Large intestine (tissue), 3 donors: ENCODE results near the gene ZRANB1. TPM values are rescaled to one million over a fixed set of nuclear protein-coding genes. Genes with fewer than 3 reads are reported as not detected.

ENCODE experiments used
- DNase-seq, 2 donors: peaks; one replicate each; pipeline versions ENCODE4 v3.0.0 to v3.0.0-alpha.2; 2013
- H3K27ac ChIP-seq: one replicate; pipeline ENCODE4 v1.5.1; 2013; ENCODE audit warnings: low read length
- H3K27me3 ChIP-seq: 2 replicates; pipeline ENCODE4 v1.6.1; 2013; ENCODE audit warnings: low read length; ENCODE audit not compliant: control insufficient read depth, insufficient read depth
- H3K36me3 ChIP-seq: 2 replicates; pipeline ENCODE4 v1.6.1; 2013; ENCODE audit warnings: low read length; ENCODE audit not compliant: control insufficient read depth, insufficient read depth
- H3K4me1 ChIP-seq: one replicate; pipeline ENCODE4 v1.6.1; 2013; ENCODE audit warnings: low read length; ENCODE audit not compliant: control insufficient read depth, insufficient read depth
- H3K4me3 ChIP-seq: one replicate; pipeline ENCODE4 v1.5.1; 2013; ENCODE audit warnings: low read length
- H3K9me3 ChIP-seq: one replicate; pipeline ENCODE4 v1.6.1; 2013; ENCODE audit warnings: mild to moderate bottlenecking, low read depth, low read length, moderate library complexity; ENCODE audit not compliant: control insufficient read depth
- WGBS: methylation state at CpG from one replicate; pipeline ENCODE4 v1.1.5; 2013; ENCODE audit warnings: low lambda C conversion rate; ENCODE audit not compliant: insufficient coverage; 5-methylcytosine and 5-hydroxymethylcytosine counted together
- polyA plus RNA-seq: library from polyadenylated mRNA; unstranded; fragments of 120-200 nt; gene quantifications from one replicate; pipeline ENCODE4 v1.2.1, GENCODE V29; 2013

Gene ZRANB1
- polyA plus RNA-seq, 1 donor, result 17.4 TPM

GRCh38 chr10:125017547-125018298 lies 75.8 kb downstream of the ZRANB1 start:
- no CpG with 5 or more reads among the region's 12 CpGs for WGBS
- peaks cover 63% of the 10 kb centered on the region for H3K36me3 ChIP-seq
- DNase-seq, result no peak
- peaks cover 10% of the 10 kb centered on the region for H3K4me1 ChIP-seq
- H3K9me3 ChIP-seq, result no peaks in the 10 kb centered on the region
- no peaks in the 10 kb centered on the region for H3K27me3 ChIP-seq
- no peak overlapping the region for H3K4me3 ChIP-seq
- H3K27ac ChIP-seq, result no peak overlapping the region

DNA sequence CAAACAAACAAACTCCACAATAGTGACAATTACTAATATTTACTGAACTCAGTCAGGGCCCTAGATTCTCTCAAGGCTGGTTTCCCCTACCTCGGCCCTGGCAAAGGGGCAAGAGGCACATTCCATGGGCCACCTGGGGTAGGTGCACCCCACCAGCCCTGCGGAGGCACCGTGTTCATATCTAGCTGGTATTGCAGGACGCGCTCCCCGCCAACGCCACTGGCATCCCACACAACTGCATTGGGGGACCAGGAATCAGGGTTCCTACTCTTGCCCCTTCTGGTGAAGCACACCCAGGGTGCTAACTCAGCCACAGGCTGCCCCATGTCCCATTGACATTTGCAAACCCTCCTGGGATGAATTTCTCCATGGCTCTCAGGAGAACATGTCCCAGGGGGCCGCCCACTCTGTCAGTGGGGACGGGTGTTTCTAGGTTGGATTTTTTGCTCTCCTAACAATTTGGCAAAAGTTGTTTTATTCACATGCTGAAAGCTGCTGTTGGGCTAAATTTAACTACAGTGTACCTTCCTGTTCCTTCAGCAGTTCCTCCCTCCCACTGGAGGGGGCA lies 76.7 kb downstream of the ZRANB1 start:
- Histone ChIP-seq H3K27me3 (no peaks in the 10 kb centered on the region), H3K4me1 (peaks cover 13% of the 10 kb centered on the region), H3K27ac (no peak overlapping the region), H3K9me3 (no peaks in the 10 kb centered on the region), H3K4me3 (no peak overlapping the region), H3K36me3 (peaks cover 64% of the 10 kb centered on the region)
- no peak for DNase-seq
- WGBS, result no CpG with 5 or more reads among the region's 9 CpGs

DNA sequence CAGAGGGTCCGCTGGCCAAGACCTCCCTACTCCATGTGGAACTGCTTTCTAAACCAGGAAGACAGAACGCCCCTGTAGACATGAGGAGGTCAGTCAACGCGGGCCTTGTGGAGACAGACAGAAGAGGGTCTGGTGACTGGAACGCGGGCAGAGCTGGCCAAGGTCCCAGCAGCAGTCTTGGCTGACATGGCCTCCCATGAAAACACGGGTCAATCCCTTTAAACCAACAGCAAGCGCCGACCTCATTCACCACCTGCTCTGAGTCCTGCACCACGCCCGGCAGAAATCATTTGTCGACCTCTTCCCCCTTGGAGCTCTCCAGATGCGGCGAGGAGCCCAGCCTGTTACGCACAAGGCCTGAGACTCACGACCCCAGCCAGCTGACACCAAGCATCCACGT lies 78.5 kb downstream of the ZRANB1 start:
- WGBS, result no CpG with 5 or more reads among the region's 17 CpGs
- DNase-seq, result no peak

DNA sequence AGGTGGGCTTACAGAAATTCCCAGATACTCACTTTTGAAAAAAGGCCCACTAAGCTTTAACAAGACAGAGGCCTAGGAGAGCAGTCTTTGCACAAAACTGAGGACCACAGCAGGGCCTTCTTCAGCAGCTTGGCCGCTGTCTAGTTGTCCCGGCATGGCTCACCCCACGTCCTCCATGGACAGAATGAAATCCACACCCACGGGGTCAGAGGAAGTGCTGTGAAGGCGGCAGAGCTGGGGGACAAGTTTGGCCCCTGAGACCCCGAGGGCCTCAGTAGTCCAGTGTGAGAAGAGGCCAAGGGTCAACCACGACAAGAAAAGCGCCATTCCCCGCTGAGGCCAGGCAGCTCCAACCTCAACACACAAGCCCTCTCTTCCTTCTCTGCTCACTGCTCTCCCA lies 78.9 kb downstream of the ZRANB1 start:
- no peaks in the 10 kb centered on the region for H3K9me3 ChIP-seq
- peaks cover 15% of the 10 kb centered on the region for H3K4me1 ChIP-seq
- H3K27ac ChIP-seq, result no peak overlapping the region
- H3K27me3 ChIP-seq, result no peaks in the 10 kb centered on the region
- no peak overlapping the region for H3K4me3 ChIP-seq
- DNase-seq, result no peak
- no CpG with 5 or more reads among the region's 9 CpGs for WGBS
- H3K36me3 ChIP-seq, result peaks cover 57% of the 10 kb centered on the region

More for the DNA sequence above, 78.5 kb downstream of the ZRANB1 start:
- no peak overlapping the region for H3K4me3 ChIP-seq
- peaks cover 55% of the 10 kb centered on the region for H3K36me3 ChIP-seq
- H3K9me3 ChIP-seq, result no peaks in the 10 kb centered on the region
- no peaks in the 10 kb centered on the region for H3K27me3 ChIP-seq
- H3K4me1 ChIP-seq, result peaks cover 15% of the 10 kb centered on the region
- H3K27ac ChIP-seq, result no peak overlapping the region

DNA sequence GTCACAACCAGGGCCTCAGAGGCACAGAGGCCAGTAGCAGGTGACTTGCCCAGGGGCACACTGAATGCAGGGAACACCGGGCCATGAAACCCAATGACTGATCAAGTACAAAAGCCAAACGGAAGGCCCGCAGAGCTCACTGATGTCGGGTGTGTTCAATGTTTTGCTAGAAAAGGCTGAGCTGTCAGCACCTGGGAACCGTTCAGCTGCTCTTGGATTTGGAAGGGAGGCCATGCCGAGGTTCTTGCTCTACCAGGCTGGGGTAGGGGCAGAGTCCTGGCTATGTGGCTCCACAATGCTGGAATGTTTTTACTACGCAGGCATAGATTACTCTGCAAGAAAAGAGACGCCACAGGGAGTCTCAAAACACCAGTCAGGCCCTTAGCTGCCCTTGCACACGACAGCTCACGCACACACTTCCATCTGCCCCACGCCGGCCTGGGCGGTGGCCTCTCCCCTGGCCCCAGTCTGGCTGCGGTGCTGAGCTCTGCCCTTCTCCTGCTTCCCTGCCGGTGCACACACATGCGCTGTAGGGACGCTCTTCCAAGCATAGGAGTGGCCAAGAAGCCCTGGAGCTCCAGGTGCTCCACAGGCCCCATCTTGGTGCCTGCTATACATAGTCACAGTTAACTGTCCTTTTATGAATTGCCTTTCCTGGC lies 79.9 kb downstream of the ZRANB1 start:
- WGBS, result no CpG with 5 or more reads among the region's 17 CpGs
- Histone ChIP-seq H3K27ac (no peak overlapping the region), H3K4me1 (peaks cover 15% of the 10 kb centered on the region), H3K36me3 (peaks cover 59% of the 10 kb centered on the region), H3K4me3 (no peak overlapping the region), H3K9me3 (no peaks in the 10 kb centered on the region), H3K27me3 (no peaks in the 10 kb centered on the region)
- no peak for DNase-seq

- H3K36me3 ChIP-seq, result peaks cover 59% of the 10 kb centered on the region
Observed at GRCh38 chr10:125022671-125023070, 80.7 kb downstream of the ZRANB1 start.

GRCh38 chr10:125023255-125023654 lies 81.3 kb downstream of the ZRANB1 start:
- no CpG with 5 or more reads among the region's 21 CpGs for WGBS
- peak in 1 of 2 donors; percentile 60 for DNase-seq
- Histone ChIP-seq H3K4me1 (peaks cover 15% of the 10 kb centered on the region), H3K36me3 (peaks cover 60% of the 10 kb centered on the region), H3K9me3 (no peaks in the 10 kb centered on the region), H3K27ac (peak overlapping the region; percentile 44), H3K27me3 (no peaks in the 10 kb centered on the region), H3K4me3 (no peak overlapping the region)

More at GRCh38 chr10:125022671-125023070, 80.7 kb downstream of the ZRANB1 start:
- peaks cover 15% of the 10 kb centered on the region for H3K4me1 ChIP-seq
- no peak overlapping the region for H3K4me3 ChIP-seq
- no peaks in the 10 kb centered on the region for H3K27me3 ChIP-seq
- no peaks in the 10 kb centered on the region for H3K9me3 ChIP-seq
- no peak for DNase-seq
- peak overlapping the region; percentile 44 for H3K27ac ChIP-seq
- 100% methylated on average over 3 of the region's 8 CpGs for WGBS

DNA sequence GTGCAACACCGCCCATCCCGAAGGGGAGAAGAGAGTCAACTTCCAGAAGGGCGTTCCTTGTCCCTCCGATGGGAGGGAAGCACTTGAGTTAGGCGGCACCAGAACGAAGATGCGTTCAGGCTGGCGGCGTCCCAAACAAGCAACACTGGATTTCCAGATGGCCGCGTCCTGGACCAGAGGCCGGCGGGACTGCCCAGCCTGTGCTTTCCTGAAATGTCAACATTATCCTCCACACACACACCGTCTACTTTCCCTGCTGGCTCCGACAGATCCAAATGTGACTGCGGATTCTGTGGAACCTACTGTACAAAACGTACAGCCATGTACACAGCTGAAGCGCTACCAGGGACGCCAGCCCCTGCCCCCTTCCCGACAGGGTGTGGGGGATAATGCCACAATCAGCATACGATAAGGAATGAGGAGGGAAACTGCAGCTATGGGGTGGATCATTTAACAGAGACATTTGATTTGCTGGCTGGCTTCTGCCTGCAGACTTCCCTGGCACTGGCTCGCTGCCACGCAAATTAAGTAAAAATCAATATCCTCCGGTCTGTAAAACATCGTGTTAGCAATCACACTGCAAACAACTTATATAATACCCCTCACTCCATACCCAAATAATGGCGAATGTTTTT lies 82.1 kb downstream of the ZRANB1 start:
- H3K4me3 ChIP-seq, result no peak overlapping the region
- H3K27ac ChIP-seq, result peak overlapping the region; percentile 41
- peaks cover 62% of the 10 kb centered on the region for H3K36me3 ChIP-seq
- DNase-seq, result peak in 1 of 2 donors; percentile 56
- H3K9me3 ChIP-seq, result no peaks in the 10 kb centered on the region
- 15% methylated on average over 2 of the region's 26 CpGs for WGBS
- H3K4me1 ChIP-seq, result peaks cover 15% of the 10 kb centered on the region
- no peaks in the 10 kb centered on the region for H3K27me3 ChIP-seq

DNA sequence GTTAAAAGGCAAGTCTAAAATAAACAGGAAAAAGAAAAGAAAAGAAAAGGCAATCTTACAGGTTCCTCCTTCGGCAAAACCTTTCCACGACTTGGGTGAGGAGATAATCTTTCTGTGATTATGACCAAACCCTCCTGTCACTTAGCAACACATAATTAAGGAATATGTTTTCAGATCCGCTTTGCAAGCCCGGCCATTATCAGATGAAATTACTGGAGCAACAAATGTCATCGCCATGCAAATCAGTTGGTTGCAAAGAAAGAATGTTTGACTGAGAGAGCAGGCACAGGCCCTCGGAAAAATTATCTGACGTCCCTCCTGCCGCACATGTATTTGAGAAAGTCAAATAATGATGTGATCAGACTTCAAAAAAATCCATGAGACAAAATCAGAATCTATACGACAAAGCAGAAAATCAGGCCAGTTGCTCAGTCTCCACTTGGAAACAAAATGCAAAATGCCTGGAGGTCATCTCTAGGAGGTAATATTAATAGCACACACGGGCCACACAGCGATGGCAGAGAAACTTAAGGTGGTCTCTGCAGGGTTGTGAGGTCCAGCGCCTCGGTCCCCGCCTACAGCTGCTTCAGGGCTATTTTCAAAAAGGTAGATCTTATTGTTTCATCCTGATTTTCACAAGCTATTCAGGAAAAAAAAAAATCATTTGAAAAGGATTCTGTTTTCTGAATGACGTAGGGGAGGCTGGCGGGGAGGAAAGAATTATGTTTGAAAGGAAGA lies 82.7 kb downstream of the ZRANB1 start:
- Histone ChIP-seq H3K27me3 (no peaks in the 10 kb centered on the region), H3K4me3 (no peak overlapping the region), H3K4me1 (peaks cover 15% of the 10 kb centered on the region), H3K9me3 (no peaks in the 10 kb centered on the region), H3K27ac (no peak overlapping the region), H3K36me3 (peaks cover 59% of the 10 kb centered on the region)
- 45% methylated on average over 7 of the region's 16 CpGs for WGBS
- peak in 1 of 2 donors; percentile 46 for DNase-seq

DNA sequence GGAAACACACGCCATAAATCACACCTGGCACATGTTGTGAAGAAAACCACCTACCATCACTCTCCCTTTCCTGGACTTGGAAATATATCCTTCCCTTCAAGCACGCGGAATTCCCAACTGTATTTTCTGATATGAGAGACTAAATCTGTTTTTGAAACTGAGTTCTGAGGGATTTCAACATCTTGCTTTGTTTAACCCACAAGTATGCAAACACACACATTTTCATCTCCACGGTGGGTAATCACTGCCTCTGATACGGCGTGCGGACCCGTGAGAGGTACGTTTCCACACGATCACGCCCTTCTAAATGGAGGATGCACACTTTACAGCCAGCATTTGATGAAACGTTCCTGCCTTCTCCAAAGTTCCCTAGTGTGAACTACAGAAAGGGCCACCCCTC lies 83.4 kb downstream of the ZRANB1 start:
- DNase-seq, result no peak
- H3K36me3 ChIP-seq, result peaks cover 59% of the 10 kb centered on the region
- WGBS, result no CpG with 5 or more reads among the region's 12 CpGs
- H3K27ac ChIP-seq, result no peak overlapping the region
- H3K4me1 ChIP-seq, result peaks cover 15% of the 10 kb centered on the region
- no peaks in the 10 kb centered on the region for H3K27me3 ChIP-seq
- H3K9me3 ChIP-seq, result no peaks in the 10 kb centered on the region
- H3K4me3 ChIP-seq, result no peak overlapping the region
